ENCODE data around the gene MS4A6A. TPM values are rescaled to one million over a fixed set of nuclear protein-coding genes. Genes with fewer than 3 reads are reported as not detected.

MS4A6A gene
- total and polyA plus RNA-seq, 2 donors (not counting 1 experiment from before 2014, with no cell fraction given), result not detected

DNA sequence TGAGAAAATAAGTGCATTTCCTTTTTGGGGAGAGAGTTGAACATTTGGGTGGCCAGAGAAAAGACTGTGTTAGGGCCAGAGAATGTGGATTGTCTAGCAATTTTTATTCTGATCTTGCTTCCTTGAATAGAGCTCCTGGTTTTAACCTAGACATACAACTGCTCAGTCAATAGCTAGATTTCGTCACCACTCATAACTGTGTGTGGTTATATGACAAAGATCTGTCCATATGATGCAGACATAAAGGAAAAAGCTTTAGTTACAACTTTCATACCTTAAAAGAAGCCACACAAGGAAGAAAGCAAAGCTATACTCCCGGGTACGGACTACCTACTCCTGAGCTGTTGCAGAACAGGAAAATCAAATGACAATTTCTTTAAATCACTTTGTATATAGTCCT, 37.2 kb downstream of the MS4A6A start:
- no peak overlapping the region for H2AFZ ChIP-seq (ENCODE audit: low read length)
- H3K27me3 ChIP-seq (ENCODE audit: control insufficient read depth, insufficient read depth, low read length), result no peaks in the 10 kb centered on the region
- H3K9me3 ChIP-seq (ENCODE audit: control insufficient read depth, insufficient read depth, low read depth, low read length), result no peaks in the 10 kb centered on the region
- no peak overlapping the region for H3K9ac ChIP-seq (ENCODE audit: insufficient read depth, low read length)
- no peaks in the 10 kb centered on the region for H3K36me3 ChIP-seq (ENCODE audit: control insufficient read depth, insufficient read depth, low read length)
- H3K4me3 ChIP-seq (replicated peaks in 1 of 4; ENCODE audit: control extremely low read depth in 1 of 4, insufficient read depth in 1 of 4, low read depth in 3 of 4, low read length in 4 of 4), result no peak overlapping the region
- no peak for TF ChIP-seq EZH2 (IDR thresholded peaks at IDR 0.05; ENCODE audit: low read length, missing control alignments)
- TF ChIP-seq, protein P1, sequence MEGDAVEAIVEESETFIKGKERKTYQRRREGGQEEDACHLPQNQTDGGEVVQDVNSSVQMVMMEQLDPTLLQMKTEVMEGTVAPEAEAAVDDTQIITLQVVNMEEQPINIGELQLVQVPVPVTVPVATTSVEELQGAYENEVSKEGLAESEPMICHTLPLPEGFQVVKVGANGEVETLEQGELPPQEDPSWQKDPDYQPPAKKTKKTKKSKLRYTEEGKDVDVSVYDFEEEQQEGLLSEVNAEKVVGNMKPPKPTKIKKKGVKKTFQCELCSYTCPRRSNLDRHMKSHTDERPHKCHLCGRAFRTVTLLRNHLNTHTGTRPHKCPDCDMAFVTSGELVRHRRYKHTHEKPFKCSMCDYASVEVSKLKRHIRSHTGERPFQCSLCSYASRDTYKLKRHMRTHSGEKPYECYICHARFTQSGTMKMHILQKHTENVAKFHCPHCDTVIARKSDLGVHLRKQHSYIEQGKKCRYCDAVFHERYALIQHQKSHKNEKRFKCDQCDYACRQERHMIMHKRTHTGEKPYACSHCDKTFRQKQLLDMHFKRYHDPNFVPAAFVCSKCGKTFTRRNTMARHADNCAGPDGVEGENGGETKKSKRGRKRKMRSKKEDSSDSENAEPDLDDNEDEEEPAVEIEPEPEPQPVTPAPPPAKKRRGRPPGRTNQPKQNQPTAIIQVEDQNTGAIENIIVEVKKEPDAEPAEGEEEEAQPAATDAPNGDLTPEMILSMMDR (conservative IDR thresholded peaks at IDR 0.05 in 1 of 2, IDR thresholded peaks at IDR 0.05 in 1 of 2; ENCODE audit: low read depth in 1 of 2, low read length in 2 of 2), result no peak
- no peak overlapping the region for H3K27ac ChIP-seq (ENCODE audit: insufficient read depth, low read length)
- no peaks in the 10 kb centered on the region for H3K4me1 ChIP-seq (ENCODE audit: control insufficient read depth, extremely low read depth, insufficient read depth, low read length)
- H3K4me2 ChIP-seq (ENCODE audit: extremely low read depth, insufficient read depth, low read length), result no peak overlapping the region
- no peaks in the 10 kb centered on the region for H4K20me1 ChIP-seq (ENCODE audit: control insufficient read depth, extremely low read depth, insufficient read depth, low read length)
- no peaks in the 10 kb centered on the region for H3K79me2 ChIP-seq (ENCODE audit: control insufficient read depth, insufficient read depth, low read length)
- no peak for DNase-seq (ENCODE audit: low read depth in 2 of 2)

DNA sequence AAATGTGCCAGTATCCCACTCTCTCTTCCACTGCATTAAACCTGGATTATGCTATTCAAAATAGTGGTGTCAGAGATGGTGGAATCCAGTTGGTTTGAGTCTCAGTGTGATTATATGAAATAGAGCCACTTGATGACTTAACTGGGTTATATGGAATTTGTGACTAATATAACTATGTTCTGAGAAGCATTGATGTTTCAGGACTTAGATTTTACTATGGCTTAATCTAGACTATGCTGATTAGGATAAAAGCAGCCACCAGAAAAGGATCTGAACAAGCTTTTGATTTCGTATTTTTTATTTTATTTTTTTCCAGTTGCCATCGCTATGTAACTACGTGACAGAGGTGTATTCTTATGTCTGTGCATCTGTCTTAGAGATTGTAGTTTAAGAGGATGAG, 39.1 kb downstream of the MS4A6A start:
- Histone ChIP-seq H3K9ac (ENCODE audit: insufficient read depth, low read length) (no peak overlapping the region), H3K4me3 (replicated peaks in 1 of 4; ENCODE audit: control extremely low read depth in 1 of 4, insufficient read depth in 1 of 4, low read depth in 3 of 4, low read length in 4 of 4) (no peak overlapping the region), H4K20me1 (ENCODE audit: control insufficient read depth, extremely low read depth, insufficient read depth, low read length) (no peaks in the 10 kb centered on the region), H3K27ac (ENCODE audit: insufficient read depth, low read length) (no peak overlapping the region), H2AFZ (ENCODE audit: low read length) (no peak overlapping the region), H3K4me2 (ENCODE audit: extremely low read depth, insufficient read depth, low read length) (no peak overlapping the region), H3K9me3 (ENCODE audit: control insufficient read depth, insufficient read depth, low read depth, low read length) (no peaks in the 10 kb centered on the region), H3K36me3 (ENCODE audit: control insufficient read depth, insufficient read depth, low read length) (no peaks in the 10 kb centered on the region), H3K79me2 (ENCODE audit: control insufficient read depth, insufficient read depth, low read length) (no peaks in the 10 kb centered on the region), H3K27me3 (ENCODE audit: control insufficient read depth, insufficient read depth, low read length) (no peaks in the 10 kb centered on the region), H3K4me1 (ENCODE audit: control insufficient read depth, extremely low read depth, insufficient read depth, low read length) (no peaks in the 10 kb centered on the region)
- TF ChIP-seq, protein P1 (conservative IDR thresholded peaks at IDR 0.05 in 1 of 2, IDR thresholded peaks at IDR 0.05 in 1 of 2; ENCODE audit: low read depth in 1 of 2, low read length in 2 of 2), result no peak
- TF ChIP-seq EZH2 (IDR thresholded peaks at IDR 0.05; ENCODE audit: low read length, missing control alignments), result no peak
- DNase-seq (ENCODE audit: low read depth in 2 of 2), result no peak

DNA sequence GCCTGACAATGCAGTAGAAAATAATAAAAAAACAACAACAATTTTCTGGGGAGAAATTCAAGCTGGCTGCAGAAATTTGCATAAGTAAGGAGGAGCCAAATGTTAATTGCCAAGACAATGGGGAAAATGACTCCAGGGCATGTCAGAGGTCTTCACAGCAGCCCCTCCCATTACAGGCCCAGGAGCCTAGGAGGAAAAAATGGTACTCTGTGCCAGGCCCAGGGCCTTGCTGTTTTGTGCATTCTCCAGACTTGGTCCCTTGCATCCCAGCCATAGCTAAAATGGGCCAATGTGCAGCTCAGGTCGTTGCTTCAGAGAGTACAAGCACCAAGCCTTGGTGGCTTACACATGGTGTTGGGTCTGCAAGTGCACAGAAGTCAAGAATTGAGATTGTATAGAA, 49.0 kb downstream of the MS4A6A start:
- Histone ChIP-seq H3K4me3 (replicated peaks in 1 of 4; ENCODE audit: control extremely low read depth in 1 of 4, insufficient read depth in 1 of 4, low read depth in 3 of 4, low read length in 4 of 4) (no peak overlapping the region), H3K4me1 (ENCODE audit: control insufficient read depth, extremely low read depth, insufficient read depth, low read length) (no peaks in the 10 kb centered on the region), H3K9me3 (ENCODE audit: control insufficient read depth, insufficient read depth, low read depth, low read length) (no peaks in the 10 kb centered on the region), H3K79me2 (ENCODE audit: control insufficient read depth, insufficient read depth, low read length) (no peaks in the 10 kb centered on the region), H3K9ac (ENCODE audit: insufficient read depth, low read length) (no peak overlapping the region), H3K4me2 (ENCODE audit: extremely low read depth, insufficient read depth, low read length) (no peak overlapping the region), H2AFZ (ENCODE audit: low read length) (no peak overlapping the region), H3K27ac (ENCODE audit: insufficient read depth, low read length) (no peak overlapping the region), H4K20me1 (ENCODE audit: control insufficient read depth, extremely low read depth, insufficient read depth, low read length) (no peaks in the 10 kb centered on the region), H3K27me3 (ENCODE audit: control insufficient read depth, insufficient read depth, low read length) (no peaks in the 10 kb centered on the region), H3K36me3 (ENCODE audit: control insufficient read depth, insufficient read depth, low read length) (no peaks in the 10 kb centered on the region)
- no peak for DNase-seq (ENCODE audit: low read depth in 2 of 2)
- no peak for TF ChIP-seq EZH2 (IDR thresholded peaks at IDR 0.05; ENCODE audit: low read length, missing control alignments)
- TF ChIP-seq, protein P1 (conservative IDR thresholded peaks at IDR 0.05 in 1 of 2, IDR thresholded peaks at IDR 0.05 in 1 of 2; ENCODE audit: low read depth in 1 of 2, low read length in 2 of 2), result no peak
